Measurements from ENCODE around the gene SGCG. TPM values are rescaled to one million over a fixed set of nuclear protein-coding genes. Genes with fewer than 3 reads are reported as not detected.
"Not testable (repeated sequence)": the region's sequence is repeated elsewhere in the genome, so short reads cannot be mapped to it uniquely, and the experiment has no call there.

SGCG gene, protein sequence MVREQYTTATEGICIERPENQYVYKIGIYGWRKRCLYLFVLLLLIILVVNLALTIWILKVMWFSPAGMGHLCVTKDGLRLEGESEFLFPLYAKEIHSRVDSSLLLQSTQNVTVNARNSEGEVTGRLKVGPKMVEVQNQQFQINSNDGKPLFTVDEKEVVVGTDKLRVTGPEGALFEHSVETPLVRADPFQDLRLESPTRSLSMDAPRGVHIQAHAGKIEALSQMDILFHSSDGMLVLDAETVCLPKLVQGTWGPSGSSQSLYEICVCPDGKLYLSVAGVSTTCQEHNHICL
- total RNA-seq: 100 to 1,000 TPM in 1 of 2 donors, 10 to 100 TPM in 1; 77.5 to 121 TPM
- long read RNA-seq, transcript SGCG-201 (8 exons, 1,624 nt): major isoform, 109 of 173 reads
- long read RNA-seq, partial matches to known transcripts: 8 of 173 reads
- long read RNA-seq, other reads (novel, unspliced or antisense): 56 of 173 reads

DNA sequence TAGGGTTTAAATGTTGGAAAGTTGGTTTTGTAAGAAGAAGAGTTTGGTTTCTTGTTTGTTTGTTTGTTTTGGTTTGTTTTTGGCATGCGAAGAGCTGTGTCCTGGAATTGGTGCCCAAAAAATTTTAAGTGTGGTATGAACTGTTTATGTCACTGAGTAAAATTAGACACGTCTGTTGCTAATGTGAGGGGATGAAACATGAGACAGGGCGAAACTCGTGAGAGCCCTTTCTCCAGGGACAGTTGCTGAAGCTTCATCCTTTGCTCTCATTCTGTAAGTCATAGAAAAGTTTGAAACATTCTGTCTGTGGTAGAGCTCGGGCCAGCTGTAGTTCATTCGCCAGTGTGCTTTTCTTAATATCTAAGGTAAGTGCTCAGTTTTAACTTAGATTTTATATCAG is at the start of gene SGCG:
Gene SGCG, plus strand, starts transcription at position 269 of the 400 bp plus-strand sequence. CDS start 22,716 bp downstream, outside the sequence.
- peak; percentile 68 to 84 for ATAC-seq
- no peak for DNase-seq
- intact Hi-C loops (cut with DNase I): no loop called here

DNA sequence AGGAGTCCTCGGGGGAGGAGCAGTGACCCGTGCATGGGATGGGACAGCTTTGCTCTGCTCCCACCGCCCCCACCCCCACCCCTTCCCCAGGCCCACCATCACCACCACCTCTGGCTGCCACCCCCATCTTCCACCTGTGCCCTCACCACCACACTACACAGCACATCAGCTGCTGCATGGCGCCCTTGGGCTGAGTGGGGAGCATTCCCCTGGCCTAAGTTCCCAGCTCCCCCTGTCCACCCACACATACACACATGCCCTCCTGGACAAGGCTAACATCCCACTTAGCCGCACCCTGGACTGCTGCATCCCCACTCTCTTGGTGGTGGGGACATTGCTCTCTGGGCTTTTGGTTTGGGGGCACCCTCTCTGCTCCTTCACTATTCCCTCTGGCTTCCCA is 46.2 kb upstream of the SGCG start:
- ATAC-seq: no peak
- no peak for DNase-seq
- intact Hi-C loops (cut with DNase I): no loop called here

DNA sequence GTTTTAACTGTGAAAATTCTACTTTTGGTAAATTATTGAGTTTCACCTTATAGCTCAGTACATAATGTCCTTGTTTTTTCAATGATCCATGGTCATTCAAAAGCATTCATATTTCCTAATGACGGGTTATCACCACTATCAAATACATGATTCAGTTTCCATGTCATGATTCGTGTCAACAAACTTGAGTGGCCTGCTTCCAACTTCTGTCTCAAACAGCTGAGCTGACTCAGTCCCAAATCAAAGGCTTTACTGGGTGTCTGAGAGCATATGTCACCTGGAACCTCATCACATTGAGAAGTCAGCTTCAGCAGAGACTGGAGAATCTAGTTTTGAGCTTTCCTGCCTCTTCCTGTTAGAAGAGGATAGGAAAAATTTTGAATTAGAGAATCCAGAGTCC is 40.3 kb upstream of the SGCG start:
- ATAC-seq (no peak), DNase-seq (no peak)
- intact Hi-C loops (cut with DNase I): no loop called here

DNA sequence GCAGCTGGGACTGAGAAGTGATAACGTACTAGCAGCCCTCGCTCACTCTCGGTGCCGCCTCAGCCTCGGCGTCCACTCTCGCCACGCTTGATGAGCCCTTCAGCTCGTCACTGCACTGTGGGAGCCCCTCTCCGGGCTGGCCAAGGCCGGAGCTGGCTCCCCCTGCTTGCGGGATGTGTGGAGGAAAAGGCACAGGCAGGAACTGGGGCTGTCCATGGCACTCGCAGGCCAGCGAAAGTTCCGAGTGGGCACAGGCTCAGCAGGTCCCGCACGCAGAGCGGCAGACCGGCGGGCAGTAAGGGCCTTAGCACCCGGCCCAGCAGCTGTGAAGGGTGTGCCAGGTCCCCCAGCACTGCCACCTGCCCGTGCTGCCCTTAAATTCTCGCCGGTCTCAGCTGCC is 38.8 kb upstream of the SGCG start:
- intact Hi-C loops (cut with DNase I): no loop called here
- DNase-seq (no peak), ATAC-seq (no peak)

DNA sequence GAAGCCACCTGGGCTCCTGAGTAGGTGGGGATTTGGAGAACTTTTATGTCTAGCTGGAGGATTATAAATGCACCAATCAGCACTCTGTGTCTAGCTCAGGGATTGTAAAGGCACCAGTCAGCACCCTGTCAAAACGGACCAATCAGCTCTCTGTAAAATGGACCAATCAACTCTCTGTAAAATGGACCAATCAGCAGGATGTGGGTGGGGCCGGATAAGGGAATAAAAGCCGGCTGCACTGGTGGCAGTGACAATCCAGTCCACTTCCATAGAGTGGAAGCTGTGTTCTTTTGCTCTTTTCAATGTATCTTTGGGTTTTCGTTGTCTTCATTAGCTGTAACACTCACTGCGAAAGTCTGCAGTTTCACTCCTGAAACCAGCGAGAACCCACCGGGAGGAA is 38.2 kb upstream of the SGCG start:
- DNase-seq; ATAC-seq; intact Hi-C loops (cut with DNase I): not testable (repeated sequence)

DNA sequence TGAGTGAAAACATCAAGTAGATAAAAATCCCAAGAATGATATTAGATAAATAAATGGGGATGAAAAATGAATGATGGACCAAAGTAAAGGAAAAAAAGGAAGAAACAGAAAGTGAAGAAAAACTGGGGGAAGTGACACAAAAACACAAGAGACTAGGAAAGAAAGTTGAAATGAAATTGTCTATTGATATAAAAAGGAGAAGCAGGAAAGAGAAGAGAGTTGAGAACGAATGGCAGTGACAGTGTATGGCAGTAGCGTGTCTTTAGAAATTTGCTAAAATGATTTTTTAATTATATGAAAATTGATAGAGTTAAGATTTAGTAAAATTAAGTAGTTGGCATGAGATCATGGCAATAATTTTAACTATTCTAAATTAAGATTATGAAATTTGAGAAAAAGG is 36.3 kb upstream of the SGCG start:
- ATAC-seq: no peak
- no peak for DNase-seq
- intact Hi-C loops (cut with DNase I): no loop called here

DNA sequence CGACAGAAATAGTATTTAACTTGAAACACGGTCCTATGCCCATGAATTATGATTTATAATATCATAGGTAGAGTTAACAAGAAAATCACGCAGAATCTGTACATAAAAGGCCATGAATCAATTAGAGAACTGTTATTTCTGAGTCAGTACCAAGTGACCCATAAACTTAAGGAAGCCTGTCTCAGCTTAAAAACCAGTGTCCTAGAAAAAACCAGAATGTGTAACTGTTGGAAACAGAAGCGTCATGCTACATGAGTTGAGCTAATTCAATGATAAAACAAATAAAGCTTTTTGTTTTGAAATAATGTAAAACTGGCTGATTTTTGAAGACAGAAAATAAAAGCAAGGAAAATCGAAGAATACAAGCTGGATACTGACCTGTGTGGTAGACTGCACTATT is 34.8 kb upstream of the SGCG start:
- intact Hi-C loops (cut with DNase I): no loop called here
- no peak for ATAC-seq
- DNase-seq: no peak

DNA sequence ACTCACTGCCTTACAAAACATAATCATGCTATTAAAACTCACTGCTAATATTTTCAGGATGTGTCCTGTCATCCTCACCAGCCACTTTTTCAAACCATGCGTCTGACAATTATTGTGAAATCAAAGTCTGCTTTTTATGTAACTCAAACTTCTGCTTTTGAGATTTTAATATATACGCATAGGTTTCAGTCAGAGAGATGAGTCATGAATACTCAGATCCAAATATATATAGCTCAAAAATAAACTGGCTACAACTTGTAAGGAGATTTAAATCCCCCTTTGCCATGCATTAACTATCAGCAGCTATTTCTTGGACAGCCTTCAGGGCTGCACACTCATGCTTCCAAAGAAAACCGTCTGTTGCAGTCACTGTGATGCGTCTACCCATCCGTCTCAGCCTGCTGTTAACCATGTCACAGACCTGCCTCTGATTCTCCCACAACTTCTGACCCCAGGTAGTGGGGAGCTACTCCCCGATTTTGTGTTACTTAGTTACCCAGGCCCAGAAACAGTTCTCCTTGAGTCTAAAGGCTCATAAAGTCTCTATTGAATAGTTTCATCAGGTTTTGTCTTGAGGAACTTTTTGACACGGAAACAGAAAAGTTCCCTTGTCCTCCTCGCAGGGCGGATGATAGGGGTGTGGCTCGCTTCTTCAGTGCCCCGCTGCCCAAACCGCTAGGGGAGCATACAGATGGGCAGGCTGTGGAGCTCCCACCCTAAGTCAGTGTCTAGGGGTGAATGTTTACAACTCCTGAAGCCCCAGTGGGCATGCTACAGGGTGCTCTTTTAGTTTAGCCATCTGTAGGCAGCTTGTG is 33.8 kb upstream of the SGCG start:
- DNase-seq (no peak), ATAC-seq (peak in 1 of 2 donors; percentile 40)
- intact Hi-C loops (cut with DNase I): no loop called here

DNA sequence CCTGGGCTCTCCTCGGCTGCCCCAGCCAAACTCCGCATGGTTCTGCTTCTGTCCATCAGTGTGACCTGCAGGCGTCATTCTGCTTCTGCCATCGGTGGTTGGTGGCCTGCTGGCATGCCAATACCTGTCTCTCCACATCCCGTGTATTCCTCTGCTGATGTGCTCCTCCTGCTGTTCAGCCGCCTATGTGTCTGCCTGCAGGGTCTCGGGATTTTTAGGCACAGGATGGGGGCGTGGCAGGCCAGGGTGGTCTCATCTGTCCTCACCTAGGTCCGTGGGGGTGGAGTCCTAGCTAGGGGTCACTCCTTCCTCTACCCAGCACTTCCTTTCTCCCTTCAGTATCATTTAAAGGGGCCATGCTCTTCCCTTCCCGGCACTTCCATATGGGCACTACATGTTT is 33.0 kb upstream of the SGCG start:
- intact Hi-C loops (cut with DNase I): no loop called here
- no peak for DNase-seq

DNA sequence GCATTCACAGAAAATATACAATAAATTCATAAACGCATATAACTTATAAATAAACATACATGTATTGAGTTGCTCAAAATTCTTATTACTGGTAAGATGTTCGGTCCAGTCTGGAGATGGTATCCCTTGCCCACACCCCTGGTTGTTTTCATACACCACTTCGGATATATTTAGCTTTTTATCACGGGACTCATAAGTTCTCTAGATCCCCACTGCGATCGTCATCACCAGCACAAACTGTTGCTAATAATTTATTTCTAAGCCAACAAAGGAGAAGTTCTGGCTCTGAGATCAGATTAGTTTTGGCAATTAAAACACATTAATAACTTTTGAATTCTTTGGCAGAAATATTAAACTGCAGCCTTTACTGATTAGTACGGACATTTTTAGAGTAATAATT is 23.0 kb upstream of the SGCG start:
- DNase-seq (no peak), ATAC-seq (no peak)
- intact Hi-C loops (cut with DNase I): no loop called here

More for the DNA sequence above, 33.0 kb upstream of the SGCG start:
- peak in 1 of 2 donors; percentile 19 for ATAC-seq

DNA sequence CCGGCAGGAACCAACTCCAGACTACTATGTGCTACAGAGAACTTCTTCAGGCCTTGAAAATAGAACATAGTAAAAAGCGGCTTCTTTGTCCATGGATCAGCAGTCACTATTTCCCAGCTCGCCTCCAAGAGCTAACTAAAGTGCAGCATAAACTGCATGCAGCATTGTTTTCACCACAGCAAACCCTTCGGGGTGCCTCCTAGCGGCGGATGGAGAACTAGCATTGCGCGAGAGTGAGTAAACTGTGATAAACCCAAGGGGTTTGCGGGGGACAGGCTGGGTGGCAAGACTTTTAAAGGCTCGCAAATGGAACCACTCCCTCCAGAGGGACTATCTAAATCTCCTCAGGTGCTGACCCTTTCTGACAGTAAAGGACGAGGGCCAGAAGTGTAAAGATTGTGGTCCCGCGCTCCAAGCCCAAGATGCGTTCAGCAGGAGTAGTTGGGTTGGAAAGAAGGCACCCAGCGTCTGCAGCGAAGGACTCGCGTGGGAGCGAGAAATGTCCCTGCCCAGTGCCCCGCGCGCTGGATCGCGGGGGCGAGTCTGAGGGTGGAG is 21.5 kb upstream of the SGCG start:
- DNase-seq: peak; percentile 42
- ATAC-seq: peak; percentile 71 to 72
- intact Hi-C loops (cut with DNase I): no loop called here

DNA sequence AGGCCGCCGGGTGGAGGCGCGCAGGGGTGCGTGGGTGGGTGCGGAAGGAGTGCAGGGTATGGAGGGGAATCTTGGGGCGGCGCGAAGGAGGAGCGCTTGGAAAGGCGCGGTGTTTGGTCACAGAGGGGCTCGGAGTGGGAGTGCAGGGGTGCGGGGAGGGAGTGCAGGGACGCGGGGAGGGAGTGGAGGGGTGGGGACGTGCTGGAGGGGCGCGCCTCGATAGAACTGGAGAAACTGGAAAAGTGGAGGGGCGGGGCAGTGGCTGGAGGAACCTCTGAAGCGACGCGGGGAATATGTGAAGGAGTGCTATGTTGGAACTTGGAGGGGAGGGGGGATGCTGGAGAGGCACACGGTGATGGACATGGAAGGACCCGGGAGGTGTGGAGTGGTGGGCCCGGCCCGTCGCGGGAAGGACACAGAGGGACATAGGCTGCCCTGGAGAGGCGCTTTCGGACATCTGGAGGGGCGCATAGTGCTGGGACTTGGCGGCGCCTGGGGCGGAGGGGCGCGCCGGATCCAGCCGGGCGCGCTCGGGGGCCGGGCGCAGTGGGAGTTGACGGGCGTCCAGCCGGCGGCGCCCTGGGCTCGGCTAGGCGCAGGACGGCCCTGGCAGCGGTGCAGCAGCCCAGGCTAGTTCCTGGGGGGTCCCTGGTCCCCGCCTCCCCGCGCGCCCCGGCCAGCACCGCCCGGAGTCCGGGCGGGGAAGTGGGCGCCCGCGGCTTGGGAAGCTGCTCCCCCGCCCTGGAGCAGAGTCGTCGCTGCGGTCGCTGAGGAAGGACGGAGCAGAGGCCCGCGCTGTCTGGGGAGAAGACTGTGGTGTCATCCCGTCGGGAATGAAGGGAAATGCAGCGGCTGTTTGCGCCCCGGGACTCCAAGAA is 20.8 kb upstream of the SGCG start:
- peak; percentile 73 to 81 for ATAC-seq
- peak; percentile 22 for DNase-seq
- intact Hi-C loops (cut with DNase I): no loop called here

DNA sequence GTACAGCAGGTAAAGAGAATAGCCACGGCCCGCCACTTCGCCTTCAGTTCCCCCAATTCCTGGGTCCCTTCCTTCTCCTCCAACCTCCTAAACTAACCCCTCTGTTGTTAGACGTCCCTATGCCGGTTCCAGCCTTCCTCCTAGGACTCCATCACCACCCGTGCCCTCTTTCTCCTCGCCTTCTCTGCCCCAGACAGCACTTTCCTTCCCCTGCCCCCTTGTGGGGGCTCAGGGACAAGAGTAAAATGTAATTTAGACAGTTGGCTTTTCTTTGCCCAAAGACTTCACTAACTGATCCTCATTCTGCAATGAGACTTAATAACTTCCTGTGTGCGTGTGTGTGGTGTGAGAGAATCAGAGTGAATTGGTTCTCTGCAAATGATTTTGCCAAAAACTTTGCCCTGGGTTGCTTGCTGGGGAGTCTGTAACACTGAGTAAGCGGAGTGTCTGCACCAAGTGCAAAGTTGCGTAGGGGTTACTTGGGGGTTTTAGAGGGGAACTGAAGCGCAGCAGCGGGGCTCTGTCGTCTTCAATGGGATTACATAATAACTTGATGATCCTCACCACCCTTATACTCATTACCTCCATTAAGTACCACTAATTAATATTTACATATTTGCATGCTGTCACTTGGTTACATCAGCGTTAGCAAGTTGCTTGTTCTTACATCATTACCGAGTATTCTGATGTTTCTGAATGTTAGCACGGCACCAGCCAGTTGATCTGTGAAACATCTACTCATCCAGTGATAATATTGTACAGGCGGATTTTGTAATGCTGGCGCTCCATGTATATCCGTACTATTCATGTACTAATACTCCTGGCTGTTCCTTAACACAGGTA is 19.9 kb upstream of the SGCG start:
- intact Hi-C loops (cut with DNase I): no loop called here
- ATAC-seq (no peak), DNase-seq (no peak)

DNA sequence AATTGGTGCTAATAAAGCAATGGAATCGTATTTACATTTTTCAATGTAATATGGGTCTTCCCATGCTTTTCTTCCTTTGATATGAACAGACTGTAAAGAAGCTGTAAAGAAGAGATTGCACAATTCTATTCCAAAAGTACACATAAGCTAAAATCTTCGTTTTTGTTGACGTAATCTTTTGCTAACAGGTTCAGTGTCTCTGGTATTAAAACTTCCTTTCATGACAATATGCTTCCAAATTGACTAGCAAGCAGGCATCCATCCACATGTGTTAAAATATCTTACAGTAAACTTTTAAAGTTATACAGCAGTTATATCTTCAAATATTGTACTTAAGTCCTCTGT is 19.3 kb upstream of the SGCG start:
- intact Hi-C loops (cut with DNase I): no loop called here
- DNase-seq (no peak), ATAC-seq (no peak)

DNA sequence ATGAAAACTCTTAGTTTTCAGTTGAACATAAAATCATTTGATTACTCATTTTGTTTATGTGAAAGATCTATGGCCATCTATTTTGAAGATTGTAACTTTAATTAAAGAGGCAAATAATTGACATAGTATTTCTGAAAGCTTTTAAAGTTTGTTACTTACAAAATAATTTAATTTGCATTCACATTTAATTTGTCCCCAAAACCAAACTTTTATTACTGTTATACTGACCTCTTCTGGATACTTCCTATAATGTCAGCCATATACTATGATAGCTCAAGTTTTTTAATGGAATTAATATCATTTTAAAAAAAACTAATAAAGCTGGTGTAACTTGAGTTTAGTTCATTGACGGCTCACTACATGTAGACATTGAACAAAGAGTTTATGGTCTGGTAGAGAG is 4.9 kb upstream of the SGCG start:
- no peak for DNase-seq
- ATAC-seq: no peak
- intact Hi-C loops (cut with DNase I): loop anchor here in 1 of 2 donors (2.0 kb wide), 1 partner anchor 375 kb away; no protein-coding TSS in a partner anchor

DNA sequence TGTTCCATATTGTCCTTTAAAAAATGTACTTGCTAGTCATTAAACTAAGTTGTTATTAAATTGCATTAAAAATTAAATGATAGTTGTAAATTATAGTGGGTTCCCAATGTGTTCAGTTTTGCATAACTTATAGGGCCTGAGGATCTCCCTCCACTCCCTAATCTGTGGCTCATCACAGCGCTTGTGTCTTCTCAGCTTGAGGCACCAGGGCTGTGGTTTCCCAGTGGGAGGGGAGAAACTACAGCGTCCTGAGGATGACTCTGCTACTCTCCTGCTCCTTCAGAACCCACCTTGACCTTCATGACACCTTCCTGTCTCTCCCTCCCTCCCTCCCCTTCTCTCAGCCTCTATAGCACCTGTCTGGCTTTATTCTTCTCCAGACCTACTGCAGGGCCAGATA is 1.4 kb downstream of the SGCG start:
- intact Hi-C loops (cut with DNase I): no loop called here

DNA sequence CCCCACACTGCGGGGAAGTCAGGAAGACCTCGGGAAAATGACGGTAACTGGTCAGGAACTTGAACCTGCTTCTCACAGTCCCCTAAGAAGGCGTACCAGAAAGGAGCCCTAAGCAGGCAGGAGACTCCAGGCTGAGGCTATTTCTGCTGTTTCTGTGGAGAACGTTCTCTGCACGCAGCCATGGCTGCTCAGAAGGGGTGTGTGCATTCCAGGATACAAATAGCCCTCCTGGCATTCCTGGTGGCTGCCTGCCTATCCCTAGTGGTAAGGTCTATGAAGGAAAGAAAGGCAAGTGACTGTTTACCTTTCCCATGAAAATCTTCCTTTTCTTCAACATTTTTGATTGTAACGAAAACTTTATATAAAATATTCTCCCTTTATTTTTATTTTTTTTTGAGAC is 2.5 kb downstream of the SGCG start:
- peak; percentile 77 to 78 for ATAC-seq
- DNase-seq: no peak
- intact Hi-C loops (cut with DNase I): no loop called here

More for the DNA sequence above, 1.4 kb downstream of the SGCG start:
- DNase-seq (no peak), ATAC-seq (peak in 1 of 2 donors; percentile 23)

DNA sequence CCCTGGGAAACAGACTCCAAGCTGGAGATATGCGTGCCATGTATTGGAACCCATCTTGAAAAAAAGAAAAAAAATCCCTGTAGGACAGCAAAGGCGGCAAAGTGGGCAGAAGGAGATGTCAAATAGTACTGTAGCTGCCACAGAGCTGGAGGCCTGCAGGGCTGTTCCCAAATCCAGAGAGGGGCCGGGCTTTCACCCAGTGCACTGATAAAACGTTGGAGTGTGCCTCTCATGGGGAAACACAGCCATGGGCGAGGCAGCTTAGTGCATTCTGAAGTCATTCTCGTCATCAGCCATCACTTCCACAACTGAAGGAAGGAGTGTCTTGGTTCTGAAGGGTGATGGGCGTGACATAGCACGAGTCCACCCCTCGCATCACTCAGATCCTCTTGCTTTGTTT is 4.8 kb downstream of the SGCG start:
- intact Hi-C loops (cut with DNase I): no loop called here

More for the DNA sequence above, 4.8 kb downstream of the SGCG start:
- DNase-seq (no peak), ATAC-seq (peak; percentile 31 to 57)
